Measurements from ENCODE around the gene UBAC2.
"Not testable (repeated sequence)": the region's sequence is repeated elsewhere in the genome, so short reads cannot be mapped to it uniquely, and the experiment has no call there.

Gene UBAC2

GRCh38 chr13:99205621-99206220 is 5.1 kb downstream of the UBAC2 start:
- DNase-seq (ENCODE audit: insufficient read length): no peak
- TF ChIP-seq TAF1 (IDR thresholded peaks at IDR 0.05; ENCODE audit: borderline replicate concordance, low read depth, low read length) (no peak), POLR2AphosphoS5 (IDR thresholded peaks at IDR 0.05; ENCODE audit: low read depth, low read length) (no peak), POLR2A (IDR thresholded peaks at IDR 0.05; ENCODE audit: low read depth, low read length) (no peak)
- no peak for FAIRE-seq

- TF ChIP-seq POLR2A (IDR thresholded peaks at IDR 0.05; ENCODE audit: low read depth, low read length): no peak
- TF ChIP-seq POLR2AphosphoS5 (IDR thresholded peaks at IDR 0.05; ENCODE audit: low read depth, low read length): no peak
- FAIRE-seq (no peak), DNase-seq (ENCODE audit: insufficient read length) (no peak)
Observed at GRCh38 chr13:99206226-99206625, 5.6 kb downstream of the UBAC2 start.

- FAIRE-seq: no peak
- TF ChIP-seq TAF1 (IDR thresholded peaks at IDR 0.05; ENCODE audit: borderline replicate concordance, low read depth, low read length) (no peak), POLR2AphosphoS5 (IDR thresholded peaks at IDR 0.05; ENCODE audit: low read depth, low read length) (no peak), POLR2A (IDR thresholded peaks at IDR 0.05; ENCODE audit: low read depth, low read length) (no peak)
Observed at GRCh38 chr13:99206873-99207272, 6.2 kb downstream of the UBAC2 start.

GRCh38 chr13:99207511-99207910 is 6.9 kb downstream of the UBAC2 start:
- DNase-seq (ENCODE audit: insufficient read length): no peak
- TF ChIP-seq POLR2A (IDR thresholded peaks at IDR 0.05; ENCODE audit: low read depth, low read length): no peak
- no peak for FAIRE-seq

More at GRCh38 chr13:99206873-99207272, 6.2 kb downstream of the UBAC2 start:
- DNase-seq (ENCODE audit: insufficient read length): no peak

- TF ChIP-seq POLR2A (IDR thresholded peaks at IDR 0.05; ENCODE audit: low read depth, low read length): no peak
- no peak for TF ChIP-seq TAF1 (IDR thresholded peaks at IDR 0.05; ENCODE audit: borderline replicate concordance, low read depth, low read length)
- TF ChIP-seq POLR2AphosphoS5 (IDR thresholded peaks at IDR 0.05; ENCODE audit: low read depth, low read length): no peak
- FAIRE-seq (no peak), DNase-seq (ENCODE audit: insufficient read length) (no peak)
Observed at GRCh38 chr13:99208185-99208584, 7.5 kb downstream of the UBAC2 start.

GRCh38 chr13:99208845-99209527 is 8.3 kb downstream of the UBAC2 start:
- FAIRE-seq (no peak), DNase-seq (ENCODE audit: insufficient read length) (no peak)
- TF ChIP-seq POLR2AphosphoS5 (IDR thresholded peaks at IDR 0.05; ENCODE audit: low read depth, low read length) (no peak), POLR2A (IDR thresholded peaks at IDR 0.05; ENCODE audit: low read depth, low read length) (no peak), TAF1 (IDR thresholded peaks at IDR 0.05; ENCODE audit: borderline replicate concordance, low read depth, low read length) (no peak)

GRCh38 chr13:99210627-99211026 is 10.0 kb downstream of the UBAC2 start:
- FAIRE-seq; DNase-seq (ENCODE audit: insufficient read length): not testable (repeated sequence)

- no peak for TF ChIP-seq TAF1 (IDR thresholded peaks at IDR 0.05; ENCODE audit: borderline replicate concordance, low read depth, low read length)
- no peak for TF ChIP-seq POLR2A (IDR thresholded peaks at IDR 0.05; ENCODE audit: low read depth, low read length)
- no peak for TF ChIP-seq POLR2AphosphoS5 (IDR thresholded peaks at IDR 0.05; ENCODE audit: low read depth, low read length)
- no peak for DNase-seq (ENCODE audit: insufficient read length)
- FAIRE-seq: peak; percentile 46
Observed at GRCh38 chr13:99211421-99212035, 10.9 kb downstream of the UBAC2 start.

GRCh38 chr13:99214232-99214631 is 13.6 kb downstream of the UBAC2 start:
- no peak for TF ChIP-seq TAF1 (IDR thresholded peaks at IDR 0.05; ENCODE audit: borderline replicate concordance, low read depth, low read length)
- no peak for TF ChIP-seq POLR2A (IDR thresholded peaks at IDR 0.05; ENCODE audit: low read depth, low read length)
- no peak for TF ChIP-seq POLR2AphosphoS5 (IDR thresholded peaks at IDR 0.05; ENCODE audit: low read depth, low read length)
- FAIRE-seq: peak; percentile 88
- no peak for DNase-seq (ENCODE audit: insufficient read length)

GRCh38 chr13:99214731-99215130 is 14.1 kb downstream of the UBAC2 start:
- DNase-seq (ENCODE audit: insufficient read length) (no peak), FAIRE-seq (no peak)
- TF ChIP-seq TAF1 (IDR thresholded peaks at IDR 0.05; ENCODE audit: borderline replicate concordance, low read depth, low read length): no peak
- TF ChIP-seq POLR2AphosphoS5 (IDR thresholded peaks at IDR 0.05; ENCODE audit: low read depth, low read length): no peak
- TF ChIP-seq POLR2A (IDR thresholded peaks at IDR 0.05; ENCODE audit: low read depth, low read length): no peak

- FAIRE-seq: no peak
- no peak for TF ChIP-seq POLR2AphosphoS5 (IDR thresholded peaks at IDR 0.05; ENCODE audit: low read depth, low read length)
- no peak for TF ChIP-seq TAF1 (IDR thresholded peaks at IDR 0.05; ENCODE audit: borderline replicate concordance, low read depth, low read length)
- TF ChIP-seq POLR2A (IDR thresholded peaks at IDR 0.05; ENCODE audit: low read depth, low read length): no peak
- DNase-seq (ENCODE audit: insufficient read length): no peak
Observed at GRCh38 chr13:99215184-99215830, 14.7 kb downstream of the UBAC2 start.
